ENCODE results near the gene WDR82. TPM values are rescaled to one million over a fixed set of nuclear protein-coding genes. Genes with fewer than 3 reads are reported as not detected.

The WDR82 gene
- total RNA-seq, 2 donors from 2014 or later = 78.4 to 84.2 TPM

GRCh38 chr3:52243791-52244628, 34.4 kb downstream of the WDR82 start:
- no peaks in the 10 kb centered on the region for H3K36me3 Mint-ChIP-seq (ENCODE audit: low read depth)
- H3K9me3 Mint-ChIP-seq = peaks cover 2% of the 10 kb centered on the region
- TF ChIP-seq CTCF (conservative IDR thresholded peaks at IDR 0.05) = no peak
- WGBS, 2 experiments (ENCODE audit: insufficient coverage in 1 of 2, insufficient read length in 1 of 2) = 76 to 84% methylated on average over 6 to 9 of the region's 9 CpGs
- DNase-seq = no peak
- Histone ChIP-seq H3K4me1 (ENCODE audit: control insufficient read depth, insufficient read depth, low read length) (no peaks in the 10 kb centered on the region), H3K27ac (ENCODE audit: low read depth, low read length) (no peak overlapping the region), H3K36me3 (ENCODE audit: control insufficient read depth, insufficient read depth, low read length) (no peaks in the 10 kb centered on the region), H3K27me3 (ENCODE audit: control insufficient read depth, insufficient read depth, low read length, poor library complexity, severe bottlenecking) (peaks cover 19% of the 10 kb centered on the region), H3K9ac (ENCODE audit: extremely low read depth, low read length, poor library complexity, severe bottlenecking) (no peak overlapping the region), H3K4me3 (ENCODE audit: low read length) (no peak overlapping the region), H3K9me3 (ENCODE audit: control insufficient read depth, low read length) (no peaks in the 10 kb centered on the region)
- H3K4me1 Mint-ChIP-seq = peaks cover 11% of the 10 kb centered on the region
- H3K27me3 Mint-ChIP-seq (ENCODE audit: insufficient read depth) = peaks cover 41% of the 10 kb centered on the region
- peak overlapping the region; percentile 56 for H3K4me3 Mint-ChIP-seq
- no peak overlapping the region for H3K27ac Mint-ChIP-seq

DNA sequence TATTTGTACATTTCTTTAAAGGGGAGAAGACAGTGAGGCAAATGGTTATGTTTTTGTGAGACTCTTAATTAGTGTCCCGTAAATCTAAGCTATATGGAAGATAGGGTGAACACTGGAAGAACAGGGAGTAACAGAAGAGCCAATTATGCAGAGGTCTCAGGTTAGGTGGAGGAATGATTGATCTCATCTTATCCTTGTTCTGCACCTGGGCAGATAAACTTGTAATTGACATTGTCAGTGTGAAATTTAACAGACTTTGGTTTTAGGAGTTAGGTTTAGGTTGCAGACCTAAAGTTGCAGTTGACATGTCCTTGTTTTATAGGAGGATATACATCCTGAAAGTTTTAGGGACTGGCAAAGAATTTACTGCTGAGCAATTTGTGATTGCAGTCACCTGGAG, 36.4 kb downstream of the WDR82 start:
- Mint-ChIP-seq H3K27me3 (ENCODE audit: insufficient read depth) (peaks cover 34% of the 10 kb centered on the region), H3K27ac (no peak overlapping the region), H3K36me3 (ENCODE audit: low read depth) (no peaks in the 10 kb centered on the region), H3K4me3 (no peak overlapping the region), H3K9me3 (peaks cover 2% of the 10 kb centered on the region), H3K4me1 (peaks cover 24% of the 10 kb centered on the region)
- Histone ChIP-seq H3K27ac (ENCODE audit: low read depth, low read length) (no peak overlapping the region), H3K9ac (ENCODE audit: extremely low read depth, low read length, poor library complexity, severe bottlenecking) (no peak overlapping the region), H3K4me1 (ENCODE audit: control insufficient read depth, insufficient read depth, low read length) (peaks cover 4% of the 10 kb centered on the region), H3K9me3 (ENCODE audit: control insufficient read depth, low read length) (no peaks in the 10 kb centered on the region), H3K36me3 (ENCODE audit: control insufficient read depth, insufficient read depth, low read length) (no peaks in the 10 kb centered on the region), H3K27me3 (ENCODE audit: control insufficient read depth, insufficient read depth, low read length, poor library complexity, severe bottlenecking) (peaks cover 19% of the 10 kb centered on the region), H3K4me3 (ENCODE audit: low read length) (no peak overlapping the region)
- 64 to 82% methylated on average over 1 of the region's 1 CpG for WGBS, 2 experiments (ENCODE audit: insufficient coverage in 1 of 2, insufficient read length in 1 of 2)
- TF ChIP-seq CTCF (conservative IDR thresholded peaks at IDR 0.05) = no peak
- DNase-seq = no peak

GRCh38 chr3:52240886-52241370, 37.5 kb downstream of the WDR82 start:
- DNase-seq = no peak
- peaks cover 2% of the 10 kb centered on the region for H3K9me3 Mint-ChIP-seq
- WGBS, 2 experiments (ENCODE audit: insufficient coverage in 1 of 2, insufficient read length in 1 of 2) = 95% methylated on average over 4 of the region's 4 CpGs
- peaks cover 4% of the 10 kb centered on the region for H3K4me1 ChIP-seq (ENCODE audit: control insufficient read depth, insufficient read depth, low read length)
- H3K27ac ChIP-seq (ENCODE audit: low read depth, low read length) = peak overlapping the region; percentile 30
- H3K27me3 ChIP-seq (ENCODE audit: control insufficient read depth, insufficient read depth, low read length, poor library complexity, severe bottlenecking) = peaks cover 15% of the 10 kb centered on the region
- peaks cover 23% of the 10 kb centered on the region for H3K27me3 Mint-ChIP-seq (ENCODE audit: insufficient read depth)
- H3K36me3 Mint-ChIP-seq (ENCODE audit: low read depth) = no peaks in the 10 kb centered on the region
- no peak overlapping the region for H3K9ac ChIP-seq (ENCODE audit: extremely low read depth, low read length, poor library complexity, severe bottlenecking)
- no peak overlapping the region for H3K4me3 Mint-ChIP-seq
- no peak overlapping the region for H3K4me3 ChIP-seq (ENCODE audit: low read length)
- H3K27ac Mint-ChIP-seq = no peak overlapping the region
- peaks cover 24% of the 10 kb centered on the region for H3K4me1 Mint-ChIP-seq
- H3K36me3 ChIP-seq (ENCODE audit: control insufficient read depth, insufficient read depth, low read length) = no peaks in the 10 kb centered on the region
- H3K9me3 ChIP-seq (ENCODE audit: control insufficient read depth, low read length) = no peaks in the 10 kb centered on the region
- no peak for TF ChIP-seq CTCF (conservative IDR thresholded peaks at IDR 0.05)

Measured in endodermal cell (in vitro differentiated cells).